GM18873 (cell line): Measurements from ENCODE around the gene USP15.
"Not testable (repeated sequence)": the region's sequence is repeated elsewhere in the genome, so short reads cannot be mapped to it uniquely, and the experiment has no call there.

Experiments
- ATAC-seq: cut with Tn5 transposase; IDR thresholded peaks from one replicate; pipeline ENCODE4 v1.9.1; 2021; ENCODE audit warnings: mild to moderate bottlenecking, moderate library complexity, moderate number of reproducible peaks; ENCODE audit not compliant: unreplicated experiment, low FRiP score

The USP15 gene

DNA sequence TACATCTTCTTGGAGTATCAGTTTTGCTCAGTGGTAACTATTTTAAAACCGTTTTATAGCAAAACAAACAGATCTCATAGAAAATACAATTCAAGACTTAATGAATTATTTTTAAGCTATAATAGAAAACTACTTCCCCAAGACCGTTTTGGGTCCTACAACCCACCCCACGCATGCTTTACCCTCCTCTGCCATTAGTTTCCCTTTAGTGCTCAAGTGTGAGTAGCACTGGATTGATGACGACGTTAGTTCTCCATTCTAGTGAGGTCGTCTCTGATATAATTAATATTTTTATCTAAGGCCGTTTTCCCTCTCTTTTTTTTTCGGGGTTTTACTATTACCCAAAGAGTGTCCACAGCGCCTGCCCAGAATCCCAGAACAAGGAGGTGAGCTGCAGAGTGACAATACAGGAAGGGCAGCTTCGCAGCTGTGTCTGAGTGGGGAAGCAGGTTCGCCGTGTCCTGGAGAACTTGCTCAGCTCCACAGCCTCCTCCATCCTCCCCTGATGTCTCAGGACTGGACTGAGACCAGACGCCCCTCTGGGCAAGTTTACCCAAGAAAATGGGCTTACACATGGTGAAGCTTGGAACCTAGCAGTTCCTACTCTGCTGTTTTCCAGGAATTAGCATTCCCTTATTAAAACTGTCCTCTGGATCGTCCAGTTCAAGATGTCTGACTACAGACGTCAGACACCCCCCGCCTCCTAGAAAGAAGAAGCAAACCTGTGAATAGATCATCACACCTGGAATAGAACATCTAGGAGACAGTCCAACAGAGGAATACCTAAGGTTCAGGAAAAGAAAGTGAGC is 174.5 kb downstream of the USP15 start:
- no peak for ATAC-seq

DNA sequence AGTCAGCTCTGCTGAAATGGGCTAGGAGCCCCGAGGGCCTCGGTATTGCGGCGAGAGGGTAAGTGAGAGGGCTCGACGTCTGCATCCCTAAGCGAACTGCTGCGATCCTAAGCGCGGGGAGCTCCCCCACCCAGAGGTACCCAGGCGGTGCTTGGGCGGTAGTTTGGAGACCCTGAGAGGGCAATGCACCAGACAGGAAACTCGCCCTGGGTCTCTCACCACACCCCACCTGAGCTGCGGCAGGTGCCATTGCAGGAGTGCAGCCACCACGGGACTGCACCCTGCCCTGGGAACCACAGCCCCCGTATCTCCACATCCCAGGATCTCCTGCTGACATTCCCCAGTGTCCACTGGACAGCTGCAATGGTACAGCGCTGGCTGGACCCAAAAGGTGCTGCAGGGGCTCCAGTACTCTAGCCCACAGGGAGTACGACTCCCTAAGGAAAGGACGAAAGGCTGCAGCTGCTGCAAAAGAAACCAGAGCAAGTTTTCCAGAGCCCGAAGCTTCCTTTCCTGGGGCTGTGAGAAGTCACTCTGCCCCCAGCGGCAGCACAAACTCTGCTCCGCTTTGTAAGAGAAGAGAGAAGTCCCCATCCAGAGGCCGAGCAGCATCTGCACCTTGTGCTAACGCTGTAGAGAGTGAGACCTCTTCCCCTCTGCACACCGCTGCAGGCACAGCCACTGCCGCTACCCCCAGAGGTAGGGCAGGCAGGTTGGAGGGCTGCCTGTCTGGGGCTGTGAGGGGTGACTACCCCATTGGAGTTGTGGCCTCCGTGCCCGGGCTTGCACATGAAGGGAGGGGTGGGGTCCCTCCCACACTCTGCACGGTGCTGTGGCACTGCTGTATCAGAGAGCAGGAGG is 175.3 kb downstream of the USP15 start:
- ATAC-seq = peak; percentile 83

DNA sequence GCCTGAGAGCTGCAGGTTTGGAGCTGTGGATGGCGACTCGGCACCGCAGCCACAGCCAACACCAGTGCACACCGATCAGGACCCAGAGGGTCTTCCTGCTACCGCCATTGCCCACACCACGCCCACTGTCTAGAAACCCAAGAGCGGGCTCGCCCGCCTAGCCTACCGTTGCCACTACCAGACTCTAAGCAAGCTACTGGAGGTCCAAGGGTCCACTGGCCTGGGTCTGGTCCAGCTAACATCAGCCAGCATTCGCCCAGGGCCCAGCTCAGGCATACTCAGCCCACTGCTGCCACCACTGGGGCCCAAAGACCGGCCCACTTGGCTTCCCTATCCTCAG is 175.9 kb downstream of the USP15 start:
- no peak for ATAC-seq

DNA sequence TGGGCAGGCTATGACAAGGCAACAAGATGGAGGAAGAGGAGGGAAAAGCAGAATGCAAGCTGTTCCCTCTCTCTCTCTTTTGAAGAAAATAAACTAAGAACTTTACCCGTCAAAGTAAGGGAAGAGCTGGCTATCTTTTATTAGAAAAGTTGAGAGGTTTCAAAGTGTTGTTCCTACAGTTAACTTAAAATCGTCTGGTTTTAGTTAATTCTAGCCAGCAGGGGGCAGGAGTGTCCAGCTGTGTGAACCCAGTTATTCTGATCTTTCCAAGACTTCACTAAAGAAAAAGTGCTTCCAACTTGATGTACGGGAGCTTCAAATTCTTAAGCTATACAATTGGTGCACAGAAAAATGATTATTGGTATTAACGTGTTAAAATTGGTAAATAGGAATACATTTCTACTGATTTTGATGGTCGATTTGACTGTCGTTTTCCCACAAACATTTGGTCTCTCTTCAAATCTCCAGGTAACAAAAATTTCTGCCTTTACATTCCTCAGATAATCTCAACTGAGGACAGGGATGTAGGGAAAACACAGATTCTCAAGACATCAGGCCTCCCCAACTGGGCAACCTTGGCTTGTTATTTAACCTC is 178.0 kb downstream of the USP15 start:
- ATAC-seq = no peak

DNA sequence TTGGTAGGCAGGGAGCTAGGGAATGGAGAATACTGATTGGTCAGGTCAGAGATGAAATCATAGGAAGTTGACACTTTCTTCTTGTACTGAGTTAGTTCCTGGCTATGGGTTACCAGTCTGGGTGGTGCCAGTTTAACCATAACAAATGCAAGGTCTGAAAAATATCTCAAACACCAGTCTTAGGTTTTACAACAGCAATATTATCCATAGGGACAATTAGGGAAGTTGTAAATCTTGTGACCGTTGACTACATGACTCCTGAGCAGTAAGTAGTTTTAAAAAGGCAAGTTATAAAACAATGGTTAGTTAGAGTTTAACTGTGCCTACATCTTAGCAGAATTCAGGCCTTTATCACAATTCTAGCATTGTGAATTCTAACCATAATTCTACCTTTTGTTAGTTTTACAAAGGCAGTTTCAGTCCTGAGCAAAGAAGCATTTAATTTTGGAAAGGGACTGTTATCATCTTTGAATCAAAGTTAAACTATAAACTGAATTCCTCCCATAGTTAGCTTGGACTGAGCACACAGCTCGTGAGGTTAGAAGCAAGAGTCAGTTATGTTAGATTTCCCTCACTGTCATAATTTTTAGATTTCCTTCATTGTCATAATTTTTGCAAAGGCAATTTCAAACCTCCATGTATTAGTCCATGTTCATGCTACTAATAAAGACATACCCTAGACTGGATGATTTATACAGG is 186.7 kb downstream of the USP15 start:
- no peak for ATAC-seq

DNA sequence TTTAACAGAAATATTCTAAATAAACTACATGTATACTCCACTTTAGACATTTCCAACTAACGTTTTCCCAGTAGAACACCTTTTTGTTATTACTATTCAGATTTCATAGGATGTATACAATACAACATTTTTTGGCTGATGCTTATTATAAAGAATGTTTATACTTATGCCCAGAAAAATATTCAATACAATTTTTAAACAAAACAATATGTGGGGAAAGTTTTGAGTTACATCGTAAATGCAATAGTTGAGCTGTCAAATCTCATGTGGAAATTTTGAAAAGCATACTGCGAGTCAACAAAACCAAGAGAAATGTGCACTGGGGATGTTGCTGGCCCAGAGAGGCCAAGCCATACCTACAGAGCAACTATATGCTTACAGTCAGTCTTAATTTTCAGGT is 188.2 kb downstream of the USP15 start:
- ATAC-seq = no peak

DNA sequence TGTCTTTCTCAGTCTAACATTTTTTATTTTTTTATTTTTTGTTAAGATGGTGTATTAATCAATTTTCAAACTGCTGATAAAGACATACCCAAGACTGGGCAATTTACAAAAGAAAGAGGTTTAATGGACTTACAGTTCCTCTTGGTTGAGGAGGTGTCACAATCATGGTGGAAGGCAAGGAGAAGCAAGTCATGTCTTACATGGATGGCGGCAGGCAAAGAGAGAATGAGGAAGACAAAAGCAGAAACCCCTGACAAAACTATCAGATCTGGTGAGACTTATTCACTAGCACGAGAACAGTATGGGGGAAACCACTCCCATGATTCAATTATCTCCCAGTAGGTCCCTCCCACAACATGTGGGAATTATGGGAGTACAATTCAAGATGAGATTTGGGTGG is 195.2 kb downstream of the USP15 start:
- ATAC-seq = not testable (repeated sequence)

DNA sequence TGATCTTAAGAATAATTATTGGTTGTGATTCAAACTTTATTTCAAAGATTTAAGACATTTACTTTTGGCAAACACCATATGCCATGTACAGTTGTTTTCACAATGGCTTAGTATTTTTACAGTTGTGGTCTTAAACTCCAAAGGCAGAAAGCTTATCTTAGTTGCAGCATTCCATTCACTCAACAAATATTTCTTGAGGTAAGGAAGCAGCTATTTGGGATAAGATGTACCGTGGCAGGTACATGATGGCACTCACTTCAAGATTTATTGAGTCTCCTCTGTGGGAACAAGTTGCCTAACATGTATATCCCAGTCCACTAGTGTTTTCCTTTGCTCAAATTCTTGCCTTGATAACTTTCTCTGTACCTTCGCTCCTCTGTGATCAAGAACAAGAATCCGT is 198.4 kb downstream of the USP15 start:
- ATAC-seq = no peak

DNA sequence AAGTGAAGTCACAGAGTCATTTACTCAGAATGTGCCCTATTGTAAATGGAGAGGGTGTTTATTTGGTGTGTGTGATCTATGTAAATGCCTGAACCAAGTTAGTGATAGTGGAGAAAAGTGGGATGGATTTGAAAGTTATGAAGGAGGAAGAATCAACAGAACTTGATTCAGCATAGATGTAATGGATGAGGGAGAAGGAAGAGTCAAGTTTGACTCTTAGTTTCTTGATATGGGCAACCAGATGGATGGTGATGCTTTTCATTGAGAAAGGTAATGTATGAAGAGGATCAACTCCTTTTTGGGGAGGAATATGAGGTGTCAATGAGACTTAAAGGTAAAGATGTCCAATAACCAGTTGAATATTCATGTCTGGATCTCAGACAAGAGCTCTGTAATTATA is 199.8 kb downstream of the USP15 start:
- ATAC-seq = no peak

DNA sequence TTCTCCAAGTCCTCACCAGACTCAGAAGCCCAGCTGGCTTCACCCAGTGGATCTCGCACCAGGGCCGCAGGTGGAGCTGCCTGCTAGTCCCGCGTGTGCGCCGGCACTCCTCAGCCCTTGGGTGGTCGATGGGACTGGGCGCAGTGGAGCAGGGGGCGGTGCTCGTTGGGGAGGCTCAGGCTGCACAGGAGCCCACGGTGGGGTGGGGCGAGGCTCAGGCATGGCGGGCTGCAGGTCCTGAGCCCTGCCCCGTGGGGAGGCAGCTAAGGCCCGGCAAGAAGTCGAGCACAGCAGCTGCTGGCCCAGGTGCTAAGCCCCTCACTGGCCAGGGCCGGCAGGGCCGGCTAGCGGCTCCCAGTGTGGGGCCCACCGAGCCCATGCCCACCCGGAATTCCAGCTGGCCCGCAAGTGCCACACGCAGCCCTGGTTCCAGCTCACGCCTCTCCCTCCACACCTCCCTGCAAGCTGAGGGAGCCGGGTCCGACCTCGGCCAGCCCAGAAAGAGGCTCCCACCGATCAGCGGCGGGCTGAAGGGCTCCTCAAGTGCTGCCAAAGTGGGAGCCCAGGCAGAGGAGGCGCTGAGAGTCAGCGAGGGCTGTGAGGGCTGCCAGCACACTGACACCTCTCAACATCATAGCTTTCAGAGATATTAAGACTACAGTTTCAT is 201.1 kb downstream of the USP15 start:
- not testable (repeated sequence) for ATAC-seq

DNA sequence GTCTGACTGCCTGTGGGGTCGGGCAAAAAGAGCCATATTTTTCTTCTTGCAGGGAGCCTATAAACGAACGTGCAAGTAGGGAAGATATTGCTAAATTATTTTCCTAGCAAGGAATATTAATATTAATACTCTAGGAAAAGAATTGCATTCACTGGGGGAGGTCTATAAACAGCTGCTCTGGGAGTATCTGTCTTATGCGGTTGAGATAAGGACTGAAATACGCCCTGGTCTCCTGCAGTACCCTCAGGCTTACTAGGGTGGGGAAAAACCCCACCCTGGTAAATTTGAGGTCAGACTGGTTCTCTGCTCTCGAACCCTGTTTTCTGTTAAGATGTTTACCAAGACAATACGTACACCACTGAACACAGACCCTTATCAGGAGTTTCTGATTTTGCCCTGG is 203.0 kb downstream of the USP15 start:
- not testable (repeated sequence) for ATAC-seq
